K562 (cell line): Measurements from ENCODE around the gene TCEANC2. TPM values are rescaled to one million over a fixed set of nuclear protein-coding genes. Genes with fewer than 3 reads are reported as not detected.

Experiments used
- ATAC-seq: fragments of 200-7000 bp; cut with Tn5 transposase; 3 replicates; pipeline ENCODE4 v1.9.1; 2020; ENCODE audit warnings: moderate library complexity
- BruUV-seq: library from RNA; stranded (reverse); fragments of 400-500 nt; replicated peaks from 2 replicates; lab custom pipeline; 2021; lab: Mats Ljungman, UMichigan
- CTCF ChIA-PET: fragments of 300-600 bp; formaldehyde crosslinking; extraction: SDS; loops from one replicate; lab custom pipeline; 2021; ENCODE audit warnings: low intra/inter-chr PET ratio; lab: Yijun Ruan, JAX
- POLR2A ChIA-PET: fragments of 300-600, 350-650 bp; sonication (Branson Sonifier 250); formaldehyde crosslinking; extraction: SDS; loops from one replicate; lab custom pipeline; 2021; ENCODE audit warnings: antibody characterized with exemption, inconsistent platforms; lab: Yijun Ruan, JAX
- DNase-seq, 4 experiments: peaks; one replicate each; pipeline versions ENCODE4 v3.0.0 to v3.0.0-alpha.2; 2011 to 2018; ENCODE audit warnings: low spot score in 3 of 4, mixed read lengths in 3 of 4; ENCODE audit errors: extremely low read depth in 1 of 4
- FAIRE-seq: peaks from 2 replicates; lab custom pipeline; 2011; peaks lifted over from hg19 to GRCh38; lab: Jason Lieb, UNC
- H2AFZ ChIP-seq: 2 replicates; pipeline ENCODE4 v1.6.0; 2011; ENCODE audit warnings: low read depth, low read length, control low read depth, inconsistent platforms
- H3K27ac ChIP-seq: fragments of 200-600 bp; 3 replicates; pipeline ENCODE4 v1.8.0; 2011; ENCODE audit warnings: low read depth, mild to moderate bottlenecking, control low read depth, inconsistent platforms, low read length, moderate library complexity, mixed read lengths; ENCODE audit errors: extremely low read depth
- H3K27me3 ChIP-seq, 2 experiments: fragments of 300-600 bp in 1 of 2; 2 replicates in 1 of 2; 3 replicates in 1 of 2; pipeline versions ENCODE4 v1.6.0 to v1.8.0; 2011; ENCODE audit warnings: inconsistent platforms in 2 of 2, low read length in 2 of 2, mild to moderate bottlenecking in 1 of 2, mixed read lengths in 1 of 2, moderate library complexity in 1 of 2; ENCODE audit not compliant: control insufficient read depth in 2 of 2, insufficient read depth in 2 of 2
- H3K36me3 ChIP-seq: fragments of 300-600 bp; 3 replicates; pipeline ENCODE4 v1.8.0; 2011; ENCODE audit warnings: mild to moderate bottlenecking, low read length, inconsistent platforms; ENCODE audit not compliant: control insufficient read depth, insufficient read depth
- H3K4me1 ChIP-seq, 2 experiments: fragments of 200-600 bp in 1 of 2; replicated peaks in 1 of 2; 2 replicates in 1 of 2; 3 replicates in 1 of 2; pipeline versions ENCODE4 v1.5.1 to v1.8.0; 2011; ENCODE audit warnings: inconsistent platforms in 2 of 2, low read length in 2 of 2, mild to moderate bottlenecking in 1 of 2, mixed read lengths in 1 of 2, moderate library complexity in 1 of 2; ENCODE audit not compliant: control insufficient read depth in 2 of 2, insufficient read depth in 2 of 2
- H3K4me2 ChIP-seq: 2 replicates; pipeline ENCODE4 v1.6.1; 2011; ENCODE audit warnings: low read length, control low read depth, inconsistent platforms, mixed read lengths; ENCODE audit not compliant: insufficient read depth
- H3K4me3 ChIP-seq: fragments of 200-600 bp; sonication (generic), shearing (Covaris generic); 2 replicates; pipeline ENCODE4 v1.5.1; 2016; ENCODE audit warnings: control low read depth, inconsistent platforms
- H3K79me2 ChIP-seq: fragments of 200-600 bp; 3 replicates; pipeline ENCODE4 v1.8.0; 2011; ENCODE audit warnings: low read length, inconsistent platforms; ENCODE audit not compliant: control insufficient read depth, insufficient read depth
- H3K9ac ChIP-seq, 2 experiments: 2 replicates each; pipeline versions ENCODE4 v1.6.0 to v1.6.1; 2011; ENCODE audit warnings: low read depth in 2 of 2, low read length in 2 of 2, control low read depth in 1 of 2, inconsistent platforms in 1 of 2, mild to moderate bottlenecking in 1 of 2, mixed read lengths in 1 of 2; ENCODE audit not compliant: insufficient read depth in 1 of 2
- H3K9me1 ChIP-seq: one replicate; pipeline ENCODE4 v1.6.0; 2011; ENCODE audit warnings: inconsistent platforms, mild to moderate bottlenecking, low read length, moderate library complexity; ENCODE audit not compliant: control insufficient read depth, insufficient read depth
- H3K9me3 ChIP-seq: replicated peaks from 2 replicates; pipeline ENCODE4 v1.5.1; 2011; ENCODE audit warnings: low read depth, low read length, inconsistent platforms; ENCODE audit not compliant: control insufficient read depth, insufficient read depth
- H4K20me1 ChIP-seq: replicated peaks from 2 replicates; pipeline ENCODE4 v1.6.1; 2011; ENCODE audit warnings: low read length, inconsistent platforms, mixed read lengths; ENCODE audit not compliant: control insufficient read depth, insufficient read depth
- MED1 ChIP-seq: sonication (generic); formaldehyde crosslinking; IDR thresholded peaks from 2 replicates; pipeline ENCODE4 v1.8.1; 2023; ENCODE audit warnings: missing genetic modification reagents, borderline replicate concordance
- MGA ChIP-seq: fragments of 450-650 bp; IDR thresholded peaks from 2 replicates; pipeline ENCODE4 v1.6.1; 2016; ENCODE audit warnings: mild to moderate bottlenecking, moderate library complexity
- MYNN ChIP-seq, 2 experiments: sonication (generic); formaldehyde crosslinking in 1 of 2; IDR thresholded peaks; 2 replicates each; pipeline versions ENCODE4 v1.5.0 to v1.6.1; 2016 to 2020; ENCODE audit warnings: antibody characterized with exemption in 1 of 2, missing genetic modification reagents in 1 of 2
- NFIC ChIP-seq: fragments of 450-650 bp; IDR thresholded peaks from 2 replicates; pipeline ENCODE4 v1.6.1; 2017; ENCODE audit warnings: mild to moderate bottlenecking, inconsistent platforms
- STAT5B ChIP-seq: fragments of 250-450 bp; sonication (Bioruptor Pico); IDR thresholded peaks from 2 replicates; pipeline ENCODE4 v1.8.0; 2021; ENCODE audit warnings: mild to moderate bottlenecking, inconsistent platforms
- TOE1 ChIP-seq, 2 experiments: fragments of 450-650 bp in 1 of 2; sonication (generic) in 1 of 2; formaldehyde crosslinking in 1 of 2; IDR thresholded peaks; 2 replicates each; pipeline versions ENCODE4 v1.7.1 to v1.8.0; 2016 to 2022; ENCODE audit warnings: borderline replicate concordance in 2 of 2, mild to moderate bottlenecking in 2 of 2, antibody characterized with exemption in 1 of 2, inconsistent platforms in 1 of 2, low read depth in 1 of 2, missing genetic modification reagents in 1 of 2, moderate library complexity in 1 of 2
- ZKSCAN3 ChIP-seq: fragments of 250-450 bp; sonication (Bioruptor Pico); IDR thresholded peaks from 2 replicates; pipeline ENCODE4 v1.4.0; 2020
- WGBS: fragments of 100-300 bp; shearing (Covaris generic); methylation state at CpG from one replicate; pipeline ENCODE4 v1.1.6; 2016; ENCODE audit warnings: low coverage, mixed read lengths; ENCODE audit not compliant: insufficient coverage; ENCODE audit errors: missing lambda C conversion rate; 5-methylcytosine and 5-hydroxymethylcytosine counted together
- in situ Hi-C: fragments of 300-500 bp; cut with MboI; formaldehyde crosslinking; loops from 4 replicates; pipeline ENCODE4 v1.15.0; 2018; ENCODE audit warnings: inconsistent platforms, mixed read lengths
- intact Hi-C: fragments of 100-400 bp; cut with micrococcal nuclease; formaldehyde crosslinking; loops from 2 replicates; pipeline ENCODE4 v1.14.2; 2022
- polyA plus RNA-seq, 8 experiments: library from polyadenylated mRNA; depleted of rRNA in 4 of 8; stranded (reverse) in 5 of 8; unstranded in 3 of 8; fragments of >200 nt; fragmentation: Nextera tagmentation in 2 of 8; fragmentation: Illumina TruSeq in 1 of 8; extraction: Ambion mirVana in 2 of 8; extraction: Trizol in 1 of 8; gene quantifications; 2 replicates each; pipeline versions ENCODE4 v1.2.1 to v1.2.3, GENCODE V29; 2011 to 2014; ENCODE audit warnings: inconsistent platforms in 1 of 8, missing spikeins in 1 of 8
- total RNA-seq, 7 experiments: library from RNA; depleted of rRNA in 6 of 7; stranded (reverse); fragments of >200 nt in 6 of 7; fragmentation: Illumina TruSeq in 2 of 7; extraction: Trizol in 2 of 7; gene quantifications; 2 replicates each; pipeline versions ENCODE4 v1.2.1 to v1.2.3, GENCODE V29; 2011 to 2021; ENCODE audit warnings: low replicate concordance in 1 of 7

Gene TCEANC2
- total and polyA plus RNA-seq, 9 of the 15 experiments (the other 6 are each of a cell fraction or from before 2014, with no cell fraction given), result 3.3 to 10.2 (median 7.0) TPM

- TF ChIP-seq TOE1 (IDR thresholded peaks at IDR 0.05; ENCODE audit: borderline replicate concordance) (no peak), TOE1 (CRISPR knock-in tag; IDR thresholded peaks at IDR 0.05; ENCODE audit: borderline replicate concordance, low read depth) (no peak), MED1 (no peak), NFIC (peak; percentile 44; the same call in 1 of the 2 replicates)
Observed at GRCh38 chr1:54127594-54128300, 74.3 kb downstream of the TCEANC2 start (continued).

- no peak for FAIRE-seq
- intact Hi-C loops, result loop anchor here (10.0 kb wide), 1 partner anchor 535 kb away; no protein-coding TSS in a partner anchor
- Histone ChIP-seq H3K36me3 (no peaks in the 10 kb centered on the region), H3K9ac (no peak overlapping the region), H3K27me3 (peaks cover 18 to 34% of the 10 kb centered on the region in 2 experiments; a peak in 4 of 5 replicates), H3K27ac (no peak overlapping the region), H2AFZ (no peak overlapping the region), H3K4me2 (no peak overlapping the region), H3K4me1 (peaks cover 4 to 6% of the 10 kb centered on the region in 2 experiments; a peak in 3 of 5 replicates), H4K20me1 (peaks cover 11% of the 10 kb centered on the region; the same call in 1 of the 2 replicates), H3K9me1 (no peaks in the 10 kb centered on the region), H3K9me3 (no peaks in the 10 kb centered on the region), H3K79me2 (no peaks in the 10 kb centered on the region), H3K4me3 (no peak overlapping the region)
- CTCF ChIA-PET, result no interaction called here
- WGBS, result 0% methylated on average over 2 of the region's 2 CpGs
- POLR2A ChIA-PET, result interaction anchor here (0.6 to 0.8 kb wide), 2 partner anchors 12 to 17 kb away, joined by 3 to 5 read pairs; no protein-coding TSS in a partner anchor
- in situ Hi-C loops, result no loop called here
- no TSS peak for BruUV-seq
- no peak for DNase-seq
- no peak for ATAC-seq
- TF ChIP-seq MYNN (IDR thresholded peaks at IDR 0.05) (no peak), MYNN (CRISPR knock-in tag; IDR thresholded peaks at IDR 0.05) (no peak), STAT5B (no peak), ZKSCAN3 (CRISPR knock-in tag) (no peak), MGA (no peak)
Observed at GRCh38 chr1:54129858-54130257, 76.5 kb downstream of the TCEANC2 start.
